ENCODE measurements around the gene WDR31. TPM values are rescaled to one million over a fixed set of nuclear protein-coding genes. Genes with fewer than 3 reads are reported as not detected.
"Not testable (repeated sequence)": the region's sequence is repeated elsewhere in the genome, so short reads cannot be mapped to it uniquely, and the experiment has no call there.

WDR31 gene
- polyA plus RNA-seq, 4 donors = 0.45 to 2.5 (median 1.6) TPM; not detected in 1

DNA sequence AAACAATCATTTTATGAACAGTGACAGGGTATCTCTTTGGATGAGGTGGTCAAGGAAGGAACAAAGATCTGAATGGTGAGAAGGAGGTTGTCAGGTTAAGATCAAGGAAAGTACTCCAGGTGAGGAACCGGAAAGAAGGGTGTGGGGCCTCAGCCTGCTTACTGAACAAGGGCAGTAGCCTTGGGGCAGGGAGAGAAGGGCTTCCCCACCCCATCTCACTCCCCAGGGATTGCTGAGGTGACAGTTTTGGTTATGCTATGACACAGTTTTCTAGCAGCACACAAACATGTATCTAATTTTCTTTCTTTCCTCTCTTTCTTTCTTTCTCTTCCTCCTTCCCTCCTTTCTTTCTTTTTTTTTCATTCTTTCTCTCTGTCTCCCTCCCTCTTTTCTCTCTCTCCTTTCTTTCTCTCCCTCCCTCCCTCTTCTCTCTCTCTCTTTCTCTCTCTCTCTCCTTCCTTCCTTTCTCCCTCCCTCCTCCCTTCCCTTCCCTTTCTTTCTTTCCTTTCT lies 40.8 kb upstream of the WDR31 start:
- no peaks in the 10 kb centered on the region for H3K9me3 ChIP-seq (ENCODE audit: control insufficient read depth in 2 of 2, insufficient read depth in 1 of 2, low read depth in 1 of 2, low read length in 1 of 2)
- peak overlapping the region; percentile 68 to 94 (median 78) for H3K27ac ChIP-seq (ENCODE audit: low read depth in 1 of 3, low read length in 2 of 3)
- peak; percentile 56 to 77 for DNase-seq
- no peaks in the 10 kb centered on the region for H3K27me3 ChIP-seq (ENCODE audit: control insufficient read depth in 3 of 3, insufficient read depth in 3 of 3, low read length in 3 of 3)
- H3K4me1 ChIP-seq (ENCODE audit: control insufficient read depth in 3 of 3, insufficient read depth in 2 of 3, low read depth in 1 of 3, low read length in 2 of 3) = peaks cover 0 to 49% (median 4%) of the 10 kb centered on the region in 3 donors
- H3K4me3 ChIP-seq (ENCODE audit: low read depth in 1 of 3, low read length in 3 of 3) = no peak overlapping the region
- FAIRE-seq = no peak
- 8 to 42% (median 15%) methylated on average over 1 of the region's 1 CpG for WGBS, 3 donors
- peaks cover 0 to 4% (median 0%) of the 10 kb centered on the region in 3 donors for H3K36me3 ChIP-seq (ENCODE audit: control insufficient read depth in 3 of 3, insufficient read depth in 2 of 3, low read depth in 1 of 3, low read length in 3 of 3)

DNA sequence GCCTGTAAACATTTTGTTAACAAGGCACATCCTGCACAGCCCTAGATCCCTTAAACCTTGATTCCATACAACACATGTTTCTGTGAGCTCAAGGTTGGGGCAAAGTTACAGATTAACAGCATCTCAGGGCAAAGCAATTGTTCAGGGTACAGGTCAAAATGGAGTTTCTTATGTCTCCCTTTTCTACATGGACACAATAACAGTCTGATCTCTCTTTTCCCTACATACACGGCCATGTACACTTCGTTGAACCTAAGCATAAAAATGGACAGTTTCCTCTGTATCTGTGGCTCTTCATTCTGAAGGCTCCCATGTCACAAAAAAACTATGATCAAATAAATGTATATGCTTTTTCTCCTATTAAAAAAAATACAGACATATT lies 39.7 kb upstream of the WDR31 start:
- DNase-seq; H3K36me3 ChIP-seq (ENCODE audit: control insufficient read depth in 3 of 3, insufficient read depth in 2 of 3, low read depth in 1 of 3, low read length in 3 of 3); H3K4me3 ChIP-seq (ENCODE audit: low read depth in 1 of 3, low read length in 3 of 3); H3K9me3 ChIP-seq (ENCODE audit: control insufficient read depth in 2 of 2, insufficient read depth in 1 of 2, low read depth in 1 of 2, low read length in 1 of 2); H3K27me3 ChIP-seq (ENCODE audit: control insufficient read depth in 3 of 3, insufficient read depth in 3 of 3, low read length in 3 of 3); FAIRE-seq: not testable (repeated sequence)
- H3K27ac ChIP-seq (ENCODE audit: low read depth in 1 of 3, low read length in 2 of 3) = peak overlapping the region; percentile 33 to 94 (median 63)
- 17 to 61% (median 53%) methylated on average over 2 of the region's 2 CpGs for WGBS, 3 donors
- peaks cover 0 to 47% (median 5%) of the 10 kb centered on the region in 3 donors for H3K4me1 ChIP-seq (ENCODE audit: control insufficient read depth in 3 of 3, insufficient read depth in 2 of 3, low read depth in 1 of 3, low read length in 2 of 3)

DNA sequence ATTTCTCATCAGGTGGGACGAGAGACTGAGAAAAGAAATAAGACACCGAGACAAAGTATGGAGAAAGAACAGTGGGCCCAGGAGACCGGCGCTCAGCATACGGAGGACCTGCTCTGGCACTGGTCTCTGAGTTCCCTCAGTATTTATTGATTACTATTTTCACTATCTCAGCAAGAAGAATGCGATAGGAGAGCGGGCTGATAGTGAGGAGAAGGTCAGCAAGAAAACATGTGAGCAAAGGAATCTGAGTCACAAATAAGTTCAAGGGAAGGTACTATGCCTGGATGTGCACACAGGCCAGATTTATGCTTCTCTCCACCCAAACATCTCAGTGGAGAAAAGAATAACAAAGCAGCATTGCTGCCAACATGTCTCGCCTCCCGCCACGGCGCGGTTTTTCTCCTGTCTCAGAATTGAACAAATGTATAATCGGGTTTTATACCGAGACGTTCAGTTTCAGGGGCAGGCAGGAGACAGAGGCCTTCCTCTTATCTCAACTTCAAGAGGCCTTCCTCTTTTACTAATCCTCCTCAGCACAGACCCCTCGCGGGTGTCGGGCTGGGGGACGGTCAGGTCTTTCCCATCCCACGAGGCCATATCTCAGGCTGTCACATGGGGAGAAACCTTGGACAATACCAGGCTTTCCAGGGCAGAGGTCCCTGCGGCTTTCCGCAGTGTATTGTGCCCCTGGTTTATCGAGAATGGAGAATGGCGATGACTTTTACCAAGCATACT lies 39.2 kb upstream of the WDR31 start:
- Histone ChIP-seq H3K27ac (ENCODE audit: low read depth in 1 of 3, low read length in 2 of 3) (peak overlapping the region; percentile 47 to 94 (median 85)), H3K36me3 (ENCODE audit: control insufficient read depth in 3 of 3, insufficient read depth in 2 of 3, low read depth in 1 of 3, low read length in 3 of 3) (peaks cover 0 to 11% (median 5%) of the 10 kb centered on the region in 3 donors), H3K4me1 (ENCODE audit: control insufficient read depth in 3 of 3, insufficient read depth in 2 of 3, low read depth in 1 of 3, low read length in 2 of 3) (peaks cover 3 to 53% (median 5%) of the 10 kb centered on the region in 3 donors)
- not testable (repeated sequence) for H3K4me3 ChIP-seq (ENCODE audit: low read depth in 1 of 3, low read length in 3 of 3); FAIRE-seq; H3K9me3 ChIP-seq (ENCODE audit: control insufficient read depth in 2 of 2, insufficient read depth in 1 of 2, low read depth in 1 of 2, low read length in 1 of 2); H3K27me3 ChIP-seq (ENCODE audit: control insufficient read depth in 3 of 3, insufficient read depth in 3 of 3, low read length in 3 of 3)
- DNase-seq = peak; percentile 51 to 80
- 16 to 50% (median 34%) methylated on average over 24 of the region's 24 CpGs for WGBS, 3 donors

DNA sequence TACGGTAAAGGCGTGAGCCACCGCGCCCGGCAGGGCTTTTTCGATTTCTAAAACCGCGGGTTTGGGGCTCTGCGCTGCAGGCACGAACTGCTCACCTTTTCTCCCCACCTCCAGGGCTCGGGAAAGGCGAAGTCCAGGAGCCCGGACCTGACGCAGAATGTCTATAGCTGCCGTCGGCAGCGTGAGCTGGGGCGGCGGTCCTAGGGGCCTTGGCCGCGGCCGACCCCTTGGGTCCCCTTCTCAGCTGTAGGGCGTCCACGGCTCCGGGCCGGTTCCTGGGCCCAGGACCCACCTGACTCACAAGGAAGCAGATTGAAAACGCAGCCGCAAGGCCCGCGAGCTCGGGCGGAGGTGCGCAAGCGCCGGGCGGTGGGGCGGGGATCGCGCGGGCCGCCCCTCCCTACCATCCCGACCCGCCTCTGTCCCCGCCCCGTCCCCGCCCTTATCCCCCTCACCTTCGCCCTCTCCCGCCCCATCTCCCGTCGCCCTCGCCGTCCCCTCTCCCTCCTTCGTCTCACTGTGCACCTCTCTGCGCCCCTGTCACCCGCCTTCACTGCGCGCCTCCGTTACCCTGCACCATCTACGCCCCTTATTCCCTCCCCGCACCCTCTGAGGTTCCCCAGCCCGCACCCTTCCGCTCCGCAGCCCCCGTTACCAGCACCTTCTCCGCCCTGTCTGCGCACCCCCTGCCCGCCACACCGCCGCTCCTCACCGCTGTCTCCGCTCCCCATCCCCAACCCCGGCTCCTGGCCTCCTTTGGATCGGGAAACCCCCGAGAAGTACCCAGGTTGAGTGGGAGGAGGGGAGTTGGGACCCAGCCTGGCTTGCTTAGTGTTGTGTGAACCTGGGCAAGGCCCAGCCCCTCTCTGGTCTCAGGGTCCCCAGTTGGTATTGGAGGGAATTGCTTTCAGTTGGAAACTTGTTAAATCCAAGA lies 36.8 kb upstream of the WDR31 start, which contains the start of gene HDHD3:
HDHD3 (minus strand) TSS at position 353 of the 934 bp plus-strand sequence. CDS start 2,632 bp downstream, outside the sequence.
- H3K4me1 ChIP-seq (ENCODE audit: control insufficient read depth in 3 of 3, insufficient read depth in 2 of 3, low read depth in 1 of 3, low read length in 2 of 3) = peaks cover 5 to 61% (median 7%) of the 10 kb centered on the region in 3 donors
- no peaks in the 10 kb centered on the region for H3K27me3 ChIP-seq (ENCODE audit: control insufficient read depth in 3 of 3, insufficient read depth in 3 of 3, low read length in 3 of 3)
- DNase-seq (peak; percentile 93 to 94), FAIRE-seq (no peak)
- H3K27ac ChIP-seq (ENCODE audit: low read depth in 1 of 3, low read length in 2 of 3) = peak within 1 kb of the TSS; percentile 95 to 100 (median 97)
- 0 to 1% (median 1%) methylated on average over 52 to 74 of the region's 74 CpGs for WGBS, 3 donors
- no peaks in the 10 kb centered on the region for H3K9me3 ChIP-seq (ENCODE audit: control insufficient read depth in 2 of 2, insufficient read depth in 1 of 2, low read depth in 1 of 2, low read length in 1 of 2)
- H3K36me3 ChIP-seq (ENCODE audit: control insufficient read depth in 3 of 3, insufficient read depth in 2 of 3, low read depth in 1 of 3, low read length in 3 of 3) = peaks cover 4 to 34% (median 14%) of the 10 kb centered on the region in 3 donors
- peak within 1 kb of the TSS; percentile 78 to 100 (median 87) for H3K4me3 ChIP-seq (ENCODE audit: low read depth in 1 of 3, low read length in 3 of 3)

DNA sequence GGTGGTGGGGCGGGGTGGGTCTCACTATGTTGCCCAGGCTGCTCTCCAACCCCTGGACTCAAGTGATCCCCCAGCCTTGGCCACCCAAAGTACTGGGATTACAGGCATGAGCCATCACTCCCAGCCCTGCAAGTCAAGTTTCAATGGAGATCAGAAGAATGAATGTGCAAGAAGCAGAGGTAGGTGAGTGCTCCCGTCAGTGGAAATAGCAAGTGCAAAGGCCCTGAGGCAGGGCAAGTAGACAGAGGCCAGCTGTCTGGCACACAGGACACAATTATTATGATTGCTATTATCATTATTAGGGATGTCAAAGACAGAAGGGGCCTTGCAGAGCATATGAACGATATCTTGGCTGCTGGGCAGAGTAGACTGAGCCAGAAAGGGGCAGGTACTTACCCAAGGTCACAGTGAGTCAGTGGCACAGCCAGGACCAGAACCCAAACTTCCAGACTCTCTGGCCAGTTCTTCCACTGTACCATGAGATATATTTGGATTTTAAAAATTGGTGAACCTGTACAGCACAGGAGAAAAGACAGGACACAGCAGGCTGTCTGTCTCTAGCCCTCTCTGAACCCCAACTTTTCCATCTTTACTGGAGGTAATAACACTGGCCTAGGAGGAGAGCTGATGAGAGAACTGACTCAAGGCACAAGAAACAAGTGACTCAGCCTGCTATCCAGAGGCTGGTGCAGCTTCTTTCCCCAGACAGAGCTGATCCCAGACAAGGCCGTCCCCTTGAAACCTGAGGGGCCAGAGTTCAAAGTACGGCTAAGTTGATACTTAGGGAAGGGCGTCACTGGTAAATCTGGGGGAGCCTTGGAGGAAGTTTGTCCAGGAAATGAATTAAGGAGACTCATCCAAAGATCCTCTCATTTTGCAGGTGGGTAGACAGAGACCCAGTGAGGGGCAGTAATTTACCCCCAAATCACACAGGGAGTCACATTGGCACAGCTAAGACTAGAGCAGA lies 35.3 kb upstream of the WDR31 start:
- Histone ChIP-seq H3K36me3 (ENCODE audit: control insufficient read depth in 3 of 3, insufficient read depth in 2 of 3, low read depth in 1 of 3, low read length in 3 of 3) (peaks cover 4 to 37% (median 14%) of the 10 kb centered on the region in 3 donors), H3K27ac (ENCODE audit: low read depth in 1 of 3, low read length in 2 of 3) (peak overlapping the region; percentile 94 to 100 (median 97)), H3K4me1 (ENCODE audit: control insufficient read depth in 3 of 3, insufficient read depth in 2 of 3, low read depth in 1 of 3, low read length in 2 of 3) (peaks cover 5 to 61% (median 7%) of the 10 kb centered on the region in 3 donors), H3K9me3 (ENCODE audit: control insufficient read depth in 2 of 2, insufficient read depth in 1 of 2, low read depth in 1 of 2, low read length in 1 of 2) (no peaks in the 10 kb centered on the region), H3K27me3 (ENCODE audit: control insufficient read depth in 3 of 3, insufficient read depth in 3 of 3, low read length in 3 of 3) (no peaks in the 10 kb centered on the region), H3K4me3 (ENCODE audit: low read depth in 1 of 3, low read length in 3 of 3) (peak overlapping the region in 2 of 3 donors; percentile 87 to 100)
- DNase-seq (peak; percentile 95 to 99), FAIRE-seq (no peak)
- 26 to 63% (median 42%) methylated on average over 6 of the region's 6 CpGs for WGBS, 3 donors

DNA sequence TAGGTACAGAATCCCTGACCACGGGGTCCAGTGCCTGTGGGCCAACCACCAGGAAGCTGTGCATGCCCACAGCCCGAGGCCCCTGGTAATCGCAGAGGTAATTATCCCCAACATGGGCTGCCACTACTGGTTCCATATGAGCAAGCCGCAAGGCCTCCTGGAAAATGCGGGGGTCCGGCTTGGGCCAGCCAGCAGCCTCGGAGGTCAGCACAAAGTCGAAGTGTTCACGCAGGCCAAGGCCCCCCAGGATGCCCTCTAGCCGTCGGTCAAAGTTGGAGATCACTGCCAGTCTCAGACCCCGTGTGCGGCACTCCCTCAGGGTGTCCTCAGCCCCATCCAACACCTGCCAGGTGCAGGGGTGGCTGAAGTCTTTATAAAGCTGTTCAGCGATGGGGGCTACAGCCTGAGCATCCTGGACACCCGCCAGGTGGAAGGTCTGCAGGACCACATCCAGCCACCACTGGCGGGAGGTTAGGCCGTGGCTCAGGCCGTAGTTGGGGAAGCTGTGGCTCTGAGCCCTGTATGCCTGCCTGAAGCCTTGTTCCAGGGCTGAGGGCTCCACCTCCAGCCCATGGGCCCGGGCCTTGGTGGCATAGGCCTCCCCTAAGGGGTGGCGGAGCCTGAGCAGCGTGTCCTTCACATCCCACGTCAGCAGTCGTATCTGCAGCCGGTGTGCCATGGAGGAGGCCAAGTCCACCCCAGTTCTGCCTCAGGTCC lies 33.8 kb upstream of the WDR31 start:
- H3K36me3 ChIP-seq (ENCODE audit: control insufficient read depth in 3 of 3, insufficient read depth in 2 of 3, low read depth in 1 of 3, low read length in 3 of 3) = peaks cover 4 to 44% (median 14%) of the 10 kb centered on the region in 3 donors
- H3K9me3 ChIP-seq (ENCODE audit: control insufficient read depth in 2 of 2, insufficient read depth in 1 of 2, low read depth in 1 of 2, low read length in 1 of 2) = no peaks in the 10 kb centered on the region
- peak overlapping the region in 2 of 3 donors; percentile 87 to 100 for H3K4me3 ChIP-seq (ENCODE audit: low read depth in 1 of 3, low read length in 3 of 3)
- WGBS, 3 donors = 29 to 67% (median 43%) methylated on average over 24 of the region's 24 CpGs
- no peaks in the 10 kb centered on the region for H3K27me3 ChIP-seq (ENCODE audit: control insufficient read depth in 3 of 3, insufficient read depth in 3 of 3, low read length in 3 of 3)
- FAIRE-seq (no peak), DNase-seq (peak in 1 of 2 donors; percentile 23)
- H3K27ac ChIP-seq (ENCODE audit: low read depth in 1 of 3, low read length in 2 of 3) = peak overlapping the region; percentile 12 to 100 (median 28)
- H3K4me1 ChIP-seq (ENCODE audit: control insufficient read depth in 3 of 3, insufficient read depth in 2 of 3, low read depth in 1 of 3, low read length in 2 of 3) = peaks cover 2 to 50% (median 7%) of the 10 kb centered on the region in 3 donors

DNA sequence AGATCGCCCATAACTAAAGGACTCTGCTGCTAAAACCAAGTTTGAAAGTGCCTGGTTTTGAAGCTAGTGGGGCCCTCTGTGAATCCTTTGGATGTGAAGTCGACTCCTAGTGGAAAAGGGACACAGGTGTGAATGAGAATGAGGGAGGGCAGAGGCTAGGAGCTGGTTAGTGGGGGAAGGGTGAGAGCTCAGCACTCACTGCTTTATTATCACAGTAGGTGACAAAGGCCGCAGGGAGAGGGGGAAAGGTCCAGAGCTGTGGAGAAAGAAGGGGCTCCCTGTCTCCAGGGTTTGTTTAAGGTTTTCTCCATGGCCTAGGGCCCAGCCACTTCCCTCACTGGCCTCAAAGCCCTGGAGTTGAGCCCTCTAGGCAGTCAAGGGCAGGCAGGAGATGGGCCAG lies 33.2 kb upstream of the WDR31 start:
- peaks cover 2 to 45% (median 7%) of the 10 kb centered on the region in 3 donors for H3K4me1 ChIP-seq (ENCODE audit: control insufficient read depth in 3 of 3, insufficient read depth in 2 of 3, low read depth in 1 of 3, low read length in 2 of 3)
- peaks cover 4 to 48% (median 14%) of the 10 kb centered on the region in 3 donors for H3K36me3 ChIP-seq (ENCODE audit: control insufficient read depth in 3 of 3, insufficient read depth in 2 of 3, low read depth in 1 of 3, low read length in 3 of 3)
- no peaks in the 10 kb centered on the region for H3K27me3 ChIP-seq (ENCODE audit: control insufficient read depth in 3 of 3, insufficient read depth in 3 of 3, low read length in 3 of 3)
- peak overlapping the region in 2 of 3 donors; percentile 87 to 100 for H3K4me3 ChIP-seq (ENCODE audit: low read depth in 1 of 3, low read length in 3 of 3)
- DNase-seq = peak; percentile 75 to 82
- WGBS, 3 donors = 30 to 55% (median 54%) methylated on average over 3 of the region's 3 CpGs
- FAIRE-seq = no peak
- H3K9me3 ChIP-seq (ENCODE audit: control insufficient read depth in 2 of 2, insufficient read depth in 1 of 2, low read depth in 1 of 2, low read length in 1 of 2) = no peaks in the 10 kb centered on the region
- H3K27ac ChIP-seq (ENCODE audit: low read depth in 1 of 3, low read length in 2 of 3) = peak overlapping the region in 2 of 3 donors; percentile 28 to 100

All from small intestine (tissue), 7 donors.